Measurements from ENCODE around the gene TYRP1.
"Not testable (repeated sequence)": the region's sequence is repeated elsewhere in the genome, so short reads cannot be mapped to it uniquely, and the experiment has no call there.

The TYRP1 gene, protein sequence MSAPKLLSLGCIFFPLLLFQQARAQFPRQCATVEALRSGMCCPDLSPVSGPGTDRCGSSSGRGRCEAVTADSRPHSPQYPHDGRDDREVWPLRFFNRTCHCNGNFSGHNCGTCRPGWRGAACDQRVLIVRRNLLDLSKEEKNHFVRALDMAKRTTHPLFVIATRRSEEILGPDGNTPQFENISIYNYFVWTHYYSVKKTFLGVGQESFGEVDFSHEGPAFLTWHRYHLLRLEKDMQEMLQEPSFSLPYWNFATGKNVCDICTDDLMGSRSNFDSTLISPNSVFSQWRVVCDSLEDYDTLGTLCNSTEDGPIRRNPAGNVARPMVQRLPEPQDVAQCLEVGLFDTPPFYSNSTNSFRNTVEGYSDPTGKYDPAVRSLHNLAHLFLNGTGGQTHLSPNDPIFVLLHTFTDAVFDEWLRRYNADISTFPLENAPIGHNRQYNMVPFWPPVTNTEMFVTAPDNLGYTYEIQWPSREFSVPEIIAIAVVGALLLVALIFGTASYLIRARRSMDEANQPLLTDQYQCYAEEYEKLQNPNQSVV

DNA sequence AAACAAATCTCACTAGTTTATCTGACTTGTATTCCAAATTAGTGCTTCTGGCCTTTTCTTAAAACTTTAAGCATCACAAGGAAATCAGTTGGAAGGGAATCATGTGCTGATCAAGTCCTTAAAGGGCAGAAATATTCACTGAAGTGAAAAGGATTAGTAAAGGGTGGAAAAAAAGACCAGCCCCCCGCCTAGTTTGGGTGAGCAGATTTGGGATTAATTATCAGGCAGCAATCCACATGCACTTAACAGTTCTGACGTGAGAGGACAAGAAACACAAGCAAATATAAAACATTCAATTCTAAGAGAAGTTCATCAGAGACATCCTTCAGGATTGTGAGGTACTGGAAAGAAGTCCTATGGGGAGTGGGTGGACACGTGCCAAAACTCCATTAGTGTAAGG is at the start of gene TYRP1:
Gene TYRP1, plus strand, starts transcription at position 245 of the 400 bp plus-strand sequence. CDS start 612 bp downstream, outside the sequence.
- DNase-seq = no peak

DNA sequence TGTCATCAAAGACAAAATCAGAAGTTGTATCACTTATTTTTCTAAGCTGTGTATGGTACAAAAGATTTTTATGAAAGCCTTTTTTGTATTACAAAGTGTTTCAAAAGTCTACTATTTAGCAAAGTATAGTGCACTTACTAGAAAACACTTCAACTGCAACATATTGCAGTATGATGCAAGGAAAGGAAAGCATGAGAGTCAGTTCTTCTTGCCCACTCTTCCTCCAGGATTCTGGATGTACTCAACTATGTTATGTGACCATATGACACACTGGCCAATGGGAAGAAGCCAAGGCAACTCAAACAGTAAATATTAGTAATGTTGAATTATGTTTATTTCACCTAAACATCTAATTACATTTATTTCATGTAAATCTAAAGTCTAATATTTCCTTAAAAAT is 49.5 kb upstream of the TYRP1 start:
- DNase-seq = no peak

DNA sequence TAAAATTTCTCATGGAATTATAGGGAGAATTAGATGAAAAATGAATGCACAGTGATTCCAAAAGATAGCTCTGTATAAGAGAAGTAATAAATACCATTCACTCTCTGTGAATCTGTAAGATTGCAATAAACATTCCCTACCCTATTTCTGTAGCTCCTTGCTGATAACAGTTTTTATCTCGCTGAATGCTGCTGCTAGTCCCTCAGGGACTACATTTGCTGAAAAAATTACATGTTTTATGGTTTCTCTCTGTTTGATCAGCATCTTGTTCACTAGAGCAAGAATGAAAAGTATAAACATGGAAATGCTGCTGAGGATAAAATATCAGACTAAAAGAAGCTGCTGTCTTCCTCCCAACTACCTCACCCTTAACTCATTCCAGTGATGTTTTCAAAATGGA is 44.3 kb upstream of the TYRP1 start:
- no peak for DNase-seq

DNA sequence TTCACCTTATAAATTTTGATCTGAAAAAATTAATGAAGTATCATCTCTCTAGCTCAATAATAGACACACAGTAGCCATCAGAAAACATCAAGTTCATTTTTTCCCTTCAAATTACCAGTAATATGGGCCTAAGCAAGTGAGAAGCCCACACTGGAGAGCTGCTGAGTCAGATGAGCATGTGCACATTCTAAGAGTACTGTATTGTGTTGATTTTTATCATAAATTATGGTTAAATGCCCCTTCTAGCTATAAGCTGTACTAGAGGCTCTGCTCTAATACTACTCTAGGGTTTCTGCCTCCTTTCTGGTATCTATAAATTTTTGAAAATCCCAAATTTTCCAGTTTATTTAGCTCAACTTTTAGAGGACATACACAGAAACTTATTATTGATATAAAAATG is 42.1 kb upstream of the TYRP1 start:
- no peak for DNase-seq

DNA sequence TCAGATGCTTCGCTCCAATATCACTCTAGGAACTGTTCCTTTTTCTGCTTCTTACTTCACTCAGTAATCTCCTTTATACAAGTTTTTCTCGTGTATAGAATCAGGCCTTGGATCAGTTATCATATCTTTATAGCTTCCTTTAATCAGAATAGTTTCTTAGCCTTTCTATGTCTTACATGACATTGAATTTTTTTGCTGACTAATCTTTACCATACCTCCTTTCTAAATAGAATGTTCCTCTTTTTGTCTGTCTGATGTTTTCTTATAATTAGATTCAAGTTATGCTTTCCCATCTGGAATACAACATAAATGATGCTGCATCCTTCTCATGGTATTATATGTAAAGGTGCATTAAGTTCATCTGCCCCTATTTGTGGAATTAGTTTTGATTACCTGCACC is 40.2 kb upstream of the TYRP1 start:
- DNase-seq = no peak

DNA sequence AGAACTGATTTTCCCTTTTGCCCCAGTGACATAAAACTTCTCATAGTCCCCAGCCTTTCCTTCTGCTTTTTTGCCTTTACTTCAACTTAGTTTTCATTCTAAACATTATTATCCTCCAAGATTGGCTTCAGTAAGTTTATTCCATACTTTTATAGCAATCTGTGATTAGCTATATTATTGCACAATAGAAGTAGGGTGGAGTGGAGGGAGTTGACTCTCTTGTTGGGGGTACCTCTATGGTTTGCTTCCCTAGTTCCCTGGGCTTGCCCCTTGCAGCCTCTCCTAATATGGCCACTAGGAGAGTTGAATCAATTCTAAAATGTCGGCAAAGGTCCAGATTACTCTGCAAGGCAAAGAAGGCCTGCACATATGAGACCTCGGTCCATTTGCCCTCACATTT is 36.4 kb upstream of the TYRP1 start:
- DNase-seq = no peak

DNA sequence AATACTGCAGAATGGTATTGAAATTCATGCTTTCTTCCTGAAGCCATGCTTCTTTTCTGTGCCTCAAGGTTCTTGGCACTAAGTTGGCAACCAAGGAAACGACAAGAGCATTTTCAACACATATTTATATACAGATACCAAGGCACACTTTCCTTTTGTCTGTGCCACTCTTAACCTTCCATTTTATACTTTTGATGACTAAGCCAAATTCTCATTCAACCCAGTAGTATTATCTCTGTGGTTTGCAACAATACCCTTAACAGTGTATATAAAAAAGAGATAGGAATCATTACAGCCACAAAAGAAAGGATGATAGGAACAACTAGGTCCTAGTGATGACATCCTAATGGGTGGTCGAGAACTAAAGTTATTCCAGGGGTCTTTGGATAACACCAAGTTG is 36.0 kb upstream of the TYRP1 start:
- DNase-seq = no peak

DNA sequence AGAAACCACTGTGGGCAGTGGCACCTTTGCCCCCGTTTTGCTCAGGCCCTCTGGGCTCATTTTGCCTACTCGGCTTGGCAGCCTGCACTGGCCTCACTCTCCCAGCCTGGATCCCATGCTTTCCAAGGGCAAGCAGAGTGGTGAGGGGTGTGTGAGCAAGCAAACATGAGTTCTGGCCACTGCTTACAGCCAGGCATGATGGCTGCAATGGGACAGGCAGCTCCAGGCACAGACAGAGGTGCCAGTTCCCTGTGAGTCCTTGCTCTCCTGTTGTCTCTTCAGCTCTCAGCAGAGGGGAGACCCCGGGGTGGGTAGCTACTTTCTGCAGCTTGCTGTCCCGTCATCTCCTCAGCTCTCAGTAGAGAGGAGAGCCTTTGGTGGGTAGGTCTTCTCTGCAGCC is 35.2 kb upstream of the TYRP1 start:
- DNase-seq = no peak

DNA sequence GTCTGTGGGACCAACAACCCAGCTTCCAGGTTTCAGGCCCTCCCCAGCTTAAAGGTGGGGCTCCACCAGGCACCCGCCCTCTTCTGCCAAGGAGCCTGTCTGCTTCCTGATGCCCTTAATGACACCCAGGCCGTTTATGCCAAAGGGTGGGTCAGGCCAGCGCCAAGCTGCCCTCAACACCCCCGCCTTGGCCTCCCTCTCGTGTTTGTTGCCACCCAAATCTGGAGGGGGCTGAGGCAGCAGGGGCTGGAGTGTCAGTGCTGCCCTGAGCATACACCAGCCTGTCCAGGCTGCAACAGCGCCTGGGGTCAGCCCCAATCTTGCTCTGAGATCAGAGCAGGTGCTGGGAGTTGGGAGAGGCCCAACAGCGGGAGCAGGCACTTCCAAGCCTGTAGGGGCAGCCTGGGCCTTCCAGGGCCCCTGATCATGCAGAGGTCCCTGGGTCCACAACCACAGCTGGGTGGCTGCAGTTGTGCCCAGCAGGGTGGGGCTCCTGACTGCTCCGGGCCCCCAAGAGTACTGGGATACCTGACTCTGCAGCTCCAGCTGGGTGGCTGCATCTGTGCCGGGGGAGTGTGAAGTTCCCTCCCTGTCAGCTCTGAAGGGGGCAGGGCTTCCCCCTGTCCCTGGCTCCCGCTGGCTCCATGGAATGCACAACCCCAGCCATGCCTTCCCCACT is 34.5 kb upstream of the TYRP1 start:
- no peak for DNase-seq

DNA sequence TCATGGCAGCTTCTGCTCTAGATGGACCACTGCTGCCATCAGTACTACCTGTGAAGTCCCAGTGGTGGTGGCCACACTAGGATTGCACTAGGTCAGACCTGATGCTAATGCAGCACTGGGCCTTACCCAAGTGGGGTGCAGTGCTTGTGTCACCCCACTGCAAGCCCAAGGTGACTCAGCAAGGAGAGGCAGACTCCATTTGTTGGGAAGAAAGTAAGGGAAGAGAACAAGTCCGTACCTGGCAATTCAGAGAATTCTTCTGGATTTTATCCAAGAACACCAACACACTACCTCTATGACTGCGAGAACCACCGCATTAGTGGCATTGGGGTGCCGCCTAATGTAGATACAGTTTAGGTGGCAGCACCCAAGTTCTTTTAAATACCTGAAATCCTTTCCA is 34.0 kb upstream of the TYRP1 start:
- no peak for DNase-seq

DNA sequence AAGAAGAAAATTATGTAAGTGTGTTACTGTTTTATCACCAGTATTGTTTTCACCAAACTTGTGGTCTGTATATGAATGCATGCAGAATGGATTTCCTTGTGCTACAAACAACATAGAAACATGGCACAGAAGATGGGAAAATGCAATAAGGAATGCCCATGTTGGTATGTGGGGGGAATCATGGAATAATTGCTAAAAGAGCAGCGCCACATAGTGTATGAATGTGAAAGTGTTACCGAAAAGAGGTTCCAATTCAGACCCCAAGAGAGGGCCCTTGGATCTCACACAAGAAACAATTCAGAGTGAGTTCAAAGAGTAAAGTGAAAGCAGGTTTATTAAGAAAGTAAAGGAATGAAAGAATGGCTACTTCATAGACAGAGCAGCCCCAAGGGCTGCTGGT is 26.4 kb upstream of the TYRP1 start:
- DNase-seq = no peak

DNA sequence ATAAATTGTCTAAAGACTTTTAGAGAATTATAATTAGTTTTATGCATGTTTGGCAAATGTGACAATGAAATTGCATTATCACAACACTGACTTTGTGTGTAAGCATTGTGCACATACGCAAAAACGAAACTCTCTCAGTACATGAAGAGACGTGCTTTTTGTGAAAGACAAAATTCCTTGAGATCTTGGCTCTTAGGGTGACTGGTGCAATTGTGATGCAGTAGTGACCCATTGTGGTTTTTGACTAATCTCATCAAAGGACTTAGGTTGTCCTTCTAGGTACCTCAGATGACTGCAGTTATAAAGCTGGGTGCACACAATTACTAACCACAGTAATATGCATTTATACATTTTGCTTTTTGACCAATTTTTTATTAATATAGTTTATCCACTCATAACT is 25.3 kb upstream of the TYRP1 start:
- no peak for DNase-seq

DNA sequence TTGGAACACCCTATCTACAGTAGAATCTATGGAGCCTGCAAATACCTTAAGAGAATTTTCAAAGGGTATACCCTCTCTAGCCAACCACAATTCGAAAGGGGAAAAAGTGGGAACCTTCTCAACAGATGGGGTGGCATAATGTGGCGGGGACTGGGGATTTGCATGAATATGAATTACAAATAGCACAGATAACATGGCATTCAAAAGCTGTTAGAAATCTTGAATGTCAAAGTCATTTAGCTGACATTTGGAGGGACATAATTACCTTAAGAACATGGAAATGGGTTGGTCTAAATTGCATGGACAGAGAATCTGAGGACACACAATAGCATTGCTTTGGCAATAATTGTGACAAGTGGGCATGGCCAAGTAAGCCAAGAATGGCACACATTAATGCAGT is 23.2 kb upstream of the TYRP1 start:
- no peak for DNase-seq

DNA sequence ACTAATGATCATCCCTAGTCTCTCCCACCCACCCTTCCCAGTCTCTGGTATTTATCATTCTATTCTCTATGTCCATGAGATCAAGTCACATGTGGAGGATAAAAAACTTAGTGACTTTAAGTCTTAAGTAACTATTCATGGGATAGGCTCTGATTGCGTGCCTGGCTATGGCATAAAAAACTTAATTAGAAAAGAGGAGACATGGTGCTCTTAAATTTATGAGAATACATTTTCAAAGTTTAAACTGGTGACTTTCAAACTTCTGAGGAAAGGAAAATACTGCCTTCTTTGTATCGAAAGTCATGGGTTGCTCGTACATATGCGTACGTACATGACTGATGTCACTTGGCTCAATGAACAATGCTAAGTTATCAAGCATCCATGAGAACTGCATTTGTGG is 18.2 kb upstream of the TYRP1 start:
- DNase-seq = no peak

DNA sequence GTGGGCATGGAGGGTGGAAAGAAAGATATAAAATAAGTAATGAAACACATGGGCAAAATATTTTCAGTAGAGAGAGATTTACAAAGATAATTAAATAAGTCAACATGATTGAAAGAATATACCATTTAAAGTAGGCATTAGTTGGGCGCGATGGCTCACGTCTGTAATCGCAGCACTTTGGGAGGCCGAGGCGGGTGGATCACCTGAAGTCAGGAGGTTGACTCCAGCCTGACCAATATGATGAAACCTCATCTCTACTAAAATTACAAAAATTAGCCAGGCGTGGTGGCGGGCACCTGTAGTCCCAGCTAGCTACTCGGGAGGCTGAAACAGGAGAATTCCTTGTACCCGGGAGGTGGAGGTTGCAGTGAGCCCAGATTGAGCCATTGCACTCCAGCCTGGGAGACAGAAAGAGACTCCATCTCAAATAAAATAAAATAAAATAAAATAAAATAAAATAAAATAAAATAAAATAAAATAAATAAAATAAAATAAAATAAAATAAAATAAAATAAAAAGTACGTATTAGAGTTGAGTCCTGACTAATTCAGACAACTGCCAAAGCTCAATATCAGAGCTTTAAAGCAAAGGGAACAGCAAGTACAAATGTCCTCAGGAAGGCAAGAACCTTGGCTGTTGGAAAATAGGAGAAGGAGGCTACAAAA is 15.6 kb upstream of the TYRP1 start:
- not testable (repeated sequence) for DNase-seq

DNA sequence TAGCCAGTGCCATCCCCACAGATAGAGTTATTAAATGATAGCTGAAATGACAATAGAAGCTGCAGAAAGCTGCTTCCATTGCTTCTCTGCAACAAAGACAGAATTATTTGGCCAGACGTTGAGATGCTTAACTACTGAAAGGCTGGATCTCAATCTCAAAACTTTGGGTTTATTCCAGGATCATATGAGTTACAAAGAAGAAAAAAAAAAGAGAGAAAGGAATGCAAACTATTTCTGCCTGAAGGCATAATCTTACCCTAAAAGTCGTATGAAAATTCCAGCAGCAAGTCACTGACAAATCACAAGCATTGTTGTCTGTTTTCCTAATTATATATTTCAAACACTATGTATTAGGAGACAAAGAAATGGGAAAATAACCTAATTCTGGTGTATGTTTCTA is 12.8 kb upstream of the TYRP1 start:
- DNase-seq = no peak

DNA sequence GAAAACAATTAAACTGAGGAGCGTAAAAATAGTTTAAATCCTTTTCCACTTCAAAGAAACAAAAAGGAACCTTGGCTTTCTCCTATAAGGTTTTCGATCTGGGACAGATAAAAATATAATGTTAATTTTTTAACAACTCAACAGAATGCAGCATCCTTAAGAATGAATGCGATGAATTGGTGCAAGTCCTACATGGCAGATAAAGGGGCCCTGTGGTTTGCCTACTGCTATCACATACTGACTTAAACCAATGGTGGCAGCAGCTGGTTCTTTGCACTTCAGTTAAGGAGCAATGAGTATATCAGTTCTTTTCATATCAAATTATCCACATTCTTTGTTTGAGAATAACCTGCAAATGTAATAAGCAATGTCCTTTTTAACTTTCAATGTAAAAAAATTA is 12.4 kb upstream of the TYRP1 start:
- DNase-seq = no peak

DNA sequence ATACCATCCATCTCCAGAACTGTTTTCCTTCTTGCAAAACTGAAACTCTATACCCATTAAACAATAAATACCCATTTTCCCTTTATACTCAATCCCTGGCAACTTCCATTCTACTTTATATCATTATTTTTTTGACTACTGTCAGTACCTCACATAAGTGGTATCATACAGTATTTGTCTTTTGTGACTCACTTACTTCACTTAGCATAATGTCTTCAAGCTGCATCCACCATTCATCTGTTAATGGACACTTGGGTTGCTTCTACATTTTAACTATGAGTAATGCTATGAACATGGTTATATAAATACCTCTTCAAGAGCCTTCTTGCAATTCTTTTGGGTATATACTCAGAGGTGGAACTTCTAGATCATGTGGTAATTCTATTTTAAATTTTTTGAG is 11.6 kb upstream of the TYRP1 start:
- DNase-seq = no peak

DNA sequence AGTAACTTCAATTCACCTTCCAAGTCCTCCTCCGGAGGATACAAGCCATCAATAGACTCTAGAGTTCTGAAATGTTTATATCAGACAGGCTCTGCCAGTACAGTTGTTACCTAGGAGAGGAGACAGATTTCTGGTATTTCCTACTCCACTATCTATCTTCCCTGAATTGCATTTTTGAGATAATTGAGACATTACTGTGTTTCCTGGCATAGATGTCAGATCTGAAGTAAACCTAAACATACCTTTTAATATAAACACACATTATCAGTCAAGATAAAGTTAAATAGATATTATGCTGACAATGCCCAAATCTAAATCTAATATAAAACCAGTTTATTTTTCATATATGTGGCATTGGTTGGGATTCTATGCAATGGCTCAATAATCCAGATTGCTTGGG is 8.2 kb upstream of the TYRP1 start:
- DNase-seq = no peak

DNA sequence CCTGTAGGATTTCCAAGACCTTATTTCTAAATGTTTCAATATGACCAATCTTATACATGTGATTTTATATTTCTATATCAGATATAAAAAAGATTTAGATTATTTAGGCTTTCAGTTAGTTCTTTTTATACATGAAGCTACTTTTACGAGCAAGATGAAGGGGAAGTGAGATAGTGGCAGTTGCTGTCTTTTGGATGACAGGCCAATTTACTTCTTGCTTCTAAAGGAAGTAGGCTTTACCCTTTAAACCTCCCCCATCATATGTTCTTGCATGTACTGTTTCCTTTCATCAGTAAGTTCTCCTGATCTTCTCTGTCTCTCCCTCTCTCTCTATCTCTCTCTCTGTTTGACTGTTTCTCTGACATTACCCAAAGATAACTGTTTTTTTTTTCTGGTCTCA is 4.0 kb upstream of the TYRP1 start:
- DNase-seq = no peak

DNA sequence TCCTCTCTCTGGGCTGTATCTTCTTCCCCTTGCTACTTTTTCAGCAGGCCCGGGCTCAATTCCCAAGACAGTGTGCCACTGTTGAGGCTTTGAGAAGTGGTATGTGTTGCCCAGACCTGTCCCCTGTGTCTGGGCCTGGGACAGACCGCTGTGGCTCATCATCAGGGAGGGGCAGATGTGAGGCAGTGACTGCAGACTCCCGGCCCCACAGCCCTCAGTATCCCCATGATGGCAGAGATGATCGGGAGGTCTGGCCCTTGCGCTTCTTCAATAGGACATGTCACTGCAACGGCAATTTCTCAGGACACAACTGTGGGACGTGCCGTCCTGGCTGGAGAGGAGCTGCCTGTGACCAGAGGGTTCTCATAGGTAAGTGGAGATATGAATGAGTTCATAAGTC is 828 bp downstream of the TYRP1 start:
- no peak for DNase-seq

DNA sequence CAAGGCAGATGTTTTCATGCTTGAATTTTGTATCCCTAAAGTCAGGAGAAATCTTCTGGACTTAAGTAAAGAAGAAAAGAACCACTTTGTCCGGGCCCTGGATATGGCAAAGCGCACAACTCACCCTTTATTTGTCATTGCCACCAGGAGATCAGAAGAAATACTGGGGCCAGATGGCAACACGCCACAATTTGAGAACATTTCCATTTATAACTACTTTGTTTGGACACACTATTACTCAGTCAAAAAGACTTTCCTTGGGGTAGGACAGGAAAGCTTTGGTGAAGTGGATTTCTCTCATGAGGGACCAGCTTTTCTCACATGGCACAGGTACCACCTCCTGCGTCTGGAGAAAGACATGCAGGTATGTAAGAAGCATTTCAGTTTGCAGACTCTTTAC is 2.3 kb downstream of the TYRP1 start:
- DNase-seq = no peak

DNA sequence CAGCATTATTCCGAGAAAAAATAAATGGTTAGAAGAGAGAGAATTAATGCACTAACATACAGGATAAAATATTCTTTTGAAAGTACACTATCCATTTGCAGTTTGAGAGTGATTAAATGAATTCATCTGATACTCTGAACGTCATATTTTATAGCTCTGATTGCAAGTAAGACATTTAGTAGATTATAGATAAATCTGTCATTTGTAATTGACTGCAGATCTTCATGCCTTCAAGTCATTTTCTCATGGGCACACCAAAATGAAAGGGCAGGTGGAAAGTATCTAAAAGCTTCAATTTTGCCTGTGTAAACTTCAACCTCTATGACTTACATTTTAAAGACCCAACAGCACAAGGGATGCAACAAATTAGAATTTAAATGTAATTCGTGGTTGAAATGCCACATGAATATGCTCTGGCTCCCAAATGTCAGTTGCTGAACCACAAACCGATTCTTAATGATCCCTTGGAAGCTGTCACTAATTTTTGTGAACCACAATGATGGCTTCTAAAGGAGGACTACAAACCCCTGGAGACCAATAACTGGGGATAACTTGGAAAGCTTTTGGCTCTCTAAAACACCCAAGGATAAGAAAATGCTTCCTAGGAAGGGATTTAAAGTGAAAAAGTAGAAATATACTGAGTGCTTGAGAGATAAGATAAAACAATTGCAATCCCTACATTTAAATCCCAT is 3.9 kb downstream of the TYRP1 start:
- DNase-seq = no peak
